ENCODE measurements around the gene FIGN.

Gene FIGN

DNA sequence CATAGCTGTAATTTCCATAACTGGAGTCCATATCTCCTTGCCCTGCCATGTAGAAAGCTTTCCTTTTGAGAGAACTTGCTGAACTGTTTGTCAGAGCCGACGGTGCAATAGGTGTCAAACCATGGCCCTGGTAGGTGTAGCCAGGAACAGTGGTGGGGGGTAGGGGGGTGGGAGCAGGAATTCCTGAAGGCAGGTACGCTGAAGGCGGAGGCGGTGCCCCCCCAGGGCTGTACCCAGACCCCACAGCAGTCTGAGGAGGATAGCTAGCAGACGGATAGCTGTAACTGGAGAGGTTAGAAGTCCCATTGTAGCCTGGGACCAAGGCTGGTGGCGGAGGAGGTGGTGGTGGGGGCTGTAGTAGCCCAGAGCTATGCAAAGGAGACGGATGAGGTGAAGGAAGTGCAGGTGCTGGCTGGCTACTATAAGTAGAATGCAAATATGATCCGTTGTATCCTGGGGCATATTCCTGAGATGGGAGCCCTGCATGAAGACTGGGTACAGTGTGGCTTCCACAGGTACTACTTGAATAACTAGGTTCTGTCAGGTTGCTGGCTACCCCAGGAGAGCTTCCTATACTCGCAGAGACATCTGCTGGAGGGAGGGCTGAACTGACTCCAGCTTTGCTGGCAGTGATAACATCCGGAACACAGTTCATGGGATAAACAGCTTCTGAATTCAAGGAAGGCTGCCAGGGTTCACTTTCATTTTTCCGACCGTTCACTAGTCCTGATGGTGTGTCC lies 124.8 kb downstream of the FIGN start:
- DNase-seq: peak; percentile 4
- TF ChIP-seq, protein P1, sequence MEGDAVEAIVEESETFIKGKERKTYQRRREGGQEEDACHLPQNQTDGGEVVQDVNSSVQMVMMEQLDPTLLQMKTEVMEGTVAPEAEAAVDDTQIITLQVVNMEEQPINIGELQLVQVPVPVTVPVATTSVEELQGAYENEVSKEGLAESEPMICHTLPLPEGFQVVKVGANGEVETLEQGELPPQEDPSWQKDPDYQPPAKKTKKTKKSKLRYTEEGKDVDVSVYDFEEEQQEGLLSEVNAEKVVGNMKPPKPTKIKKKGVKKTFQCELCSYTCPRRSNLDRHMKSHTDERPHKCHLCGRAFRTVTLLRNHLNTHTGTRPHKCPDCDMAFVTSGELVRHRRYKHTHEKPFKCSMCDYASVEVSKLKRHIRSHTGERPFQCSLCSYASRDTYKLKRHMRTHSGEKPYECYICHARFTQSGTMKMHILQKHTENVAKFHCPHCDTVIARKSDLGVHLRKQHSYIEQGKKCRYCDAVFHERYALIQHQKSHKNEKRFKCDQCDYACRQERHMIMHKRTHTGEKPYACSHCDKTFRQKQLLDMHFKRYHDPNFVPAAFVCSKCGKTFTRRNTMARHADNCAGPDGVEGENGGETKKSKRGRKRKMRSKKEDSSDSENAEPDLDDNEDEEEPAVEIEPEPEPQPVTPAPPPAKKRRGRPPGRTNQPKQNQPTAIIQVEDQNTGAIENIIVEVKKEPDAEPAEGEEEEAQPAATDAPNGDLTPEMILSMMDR (IDR thresholded peaks at IDR 0.05; ENCODE audit: low read depth, low read length): no peak
- no peak overlapping the region for H3K4me3 ChIP-seq (ENCODE audit: low read depth, low read length)

DNA sequence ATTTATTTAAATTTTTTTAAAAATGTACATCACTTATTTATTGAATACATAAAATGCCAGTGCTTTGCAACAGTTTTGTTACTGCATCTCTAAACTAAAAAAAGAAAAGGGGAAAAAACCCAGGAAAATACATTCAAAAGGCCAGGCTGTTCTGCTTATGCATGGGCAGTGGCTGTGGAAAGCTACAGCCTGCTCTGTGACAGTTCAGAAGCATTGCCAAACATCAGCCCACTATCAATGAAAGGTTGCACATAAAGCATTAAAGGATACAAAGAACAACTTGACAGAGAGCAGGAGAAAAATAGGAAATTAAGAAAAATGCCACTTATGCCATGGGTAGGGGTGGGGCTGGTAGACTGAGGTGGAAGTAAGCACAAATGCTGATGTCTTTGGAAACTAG lies 128.2 kb downstream of the FIGN start:
- Histone ChIP-seq H3K4me1 (no peaks in the 10 kb centered on the region), H3K36me3 (no peaks in the 10 kb centered on the region)
- TF ChIP-seq, protein P1 (IDR thresholded peaks at IDR 0.05; ENCODE audit: low read depth, low read length): no peak

More for the DNA sequence above, 124.8 kb downstream of the FIGN start:
- no peaks in the 10 kb centered on the region for H3K4me1 ChIP-seq
- H3K9me3 ChIP-seq: no peaks in the 10 kb centered on the region
- no peaks in the 10 kb centered on the region for H3K36me3 ChIP-seq
- no peaks in the 10 kb centered on the region for H3K27me3 ChIP-seq

GRCh38 chr2:163606878-163607277 lies 128.9 kb downstream of the FIGN start:
- H3K27me3 ChIP-seq: no peaks in the 10 kb centered on the region
- H3K4me3 ChIP-seq (ENCODE audit: low read depth, low read length): no peak overlapping the region
- no peaks in the 10 kb centered on the region for H3K36me3 ChIP-seq
- no peaks in the 10 kb centered on the region for H3K9me3 ChIP-seq
- TF ChIP-seq, protein P1 (IDR thresholded peaks at IDR 0.05; ENCODE audit: low read depth, low read length): no peak
- DNase-seq: no peak
- no peaks in the 10 kb centered on the region for H3K4me1 ChIP-seq

More for the DNA sequence above, 128.2 kb downstream of the FIGN start:
- H3K4me3 ChIP-seq (ENCODE audit: low read depth, low read length): no peak overlapping the region
- no peak for DNase-seq
- no peaks in the 10 kb centered on the region for H3K27me3 ChIP-seq
- no peaks in the 10 kb centered on the region for H3K9me3 ChIP-seq

- no peaks in the 10 kb centered on the region for H3K4me1 ChIP-seq
- TF ChIP-seq, protein P1 (IDR thresholded peaks at IDR 0.05; ENCODE audit: low read depth, low read length): no peak
- H3K36me3 ChIP-seq: no peaks in the 10 kb centered on the region
- H3K27me3 ChIP-seq: no peaks in the 10 kb centered on the region
- H3K9me3 ChIP-seq: no peaks in the 10 kb centered on the region
- H3K4me3 ChIP-seq (ENCODE audit: low read depth, low read length): no peak overlapping the region
- DNase-seq: no peak
Observed at GRCh38 chr2:163605779-163606178, 130.0 kb downstream of the FIGN start.

- no peaks in the 10 kb centered on the region for H3K36me3 ChIP-seq
- H3K27me3 ChIP-seq: no peaks in the 10 kb centered on the region
- no peak for DNase-seq
- no peaks in the 10 kb centered on the region for H3K9me3 ChIP-seq
- H3K4me3 ChIP-seq (ENCODE audit: low read depth, low read length): no peak overlapping the region
- TF ChIP-seq, protein P1 (IDR thresholded peaks at IDR 0.05; ENCODE audit: low read depth, low read length): no peak
- no peaks in the 10 kb centered on the region for H3K4me1 ChIP-seq
Observed at GRCh38 chr2:163604941-163605555, 130.8 kb downstream of the FIGN start.

DNA sequence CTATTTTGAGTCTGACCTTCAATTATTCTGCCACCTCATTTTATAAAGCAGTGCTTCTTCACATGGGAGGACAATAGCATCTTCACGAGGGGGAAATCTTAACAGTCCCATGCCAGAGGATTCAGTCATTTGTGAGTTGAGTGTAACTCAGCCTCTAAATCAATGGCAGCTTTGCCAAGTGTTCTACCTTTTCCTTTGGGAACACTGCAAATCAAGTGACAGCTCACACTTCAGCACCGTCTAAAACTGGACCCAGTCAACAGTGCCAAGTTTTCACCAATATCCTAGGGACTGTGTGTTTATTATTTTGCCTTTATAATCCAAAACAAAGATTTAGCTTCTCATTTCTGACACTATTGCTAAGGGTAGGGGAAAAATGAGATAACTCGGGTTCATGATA lies 133.6 kb downstream of the FIGN start:
- Histone ChIP-seq H3K36me3 (no peaks in the 10 kb centered on the region), H3K4me3 (ENCODE audit: low read depth, low read length) (no peak overlapping the region), H3K27me3 (no peaks in the 10 kb centered on the region), H3K9me3 (no peaks in the 10 kb centered on the region), H3K4me1 (no peaks in the 10 kb centered on the region)
- DNase-seq: no peak
- TF ChIP-seq, protein P1 (IDR thresholded peaks at IDR 0.05; ENCODE audit: low read depth, low read length): no peak
